ENCODE measurements around the gene HES1.

HES1 gene

GRCh38 chr3:194136519-194137007, 615 bp downstream of the HES1 start:
- TF ChIP-seq LEF1 (IDR thresholded peaks at IDR 0.05; ENCODE audit: borderline replicate concordance) (no peak), TARDBP (IDR thresholded peaks at IDR 0.05) (no peak), PKNOX1 (IDR thresholded peaks at IDR 0.05) (no peak), FOXA1 (IDR thresholded peaks at IDR 0.05) (no peak), ELF4 (IDR thresholded peaks at IDR 0.05) (no peak), SUZ12 (IDR thresholded peaks at IDR 0.05) (no peak), FOXK2 (IDR thresholded peaks at IDR 0.05) (no peak), ZNF384 (IDR thresholded peaks at IDR 0.05) (no peak), NFRKB (IDR thresholded peaks at IDR 0.05) (no peak), BHLHE40 (IDR thresholded peaks at IDR 0.05; ENCODE audit: borderline replicate concordance) (no peak), L3MBTL2 (conservative IDR thresholded peaks at IDR 0.05) (no peak)
- POLR2A ChIA-PET: interaction anchor here (0.7 to 5.1 kb wide), 25 partner anchors 12 to 356 kb away, joined by 3 to 43 read pairs (median 4); no protein-coding TSS in a partner anchor

GRCh38 chr3:194137008-194137505, 1.1 kb downstream of the HES1 start:
- ChIA-PET CTCF (interaction anchor here (1.1 to 1.5 kb wide), 2 partner anchors 117 to 356 kb away, joined by 3 to 5 read pairs; no protein-coding TSS in a partner anchor), POLR2A (interaction anchor here (0.7 to 5.1 kb wide), 21 partner anchors 13 to 356 kb away, joined by 3 to 43 read pairs (median 4); no protein-coding TSS in a partner anchor)
- peak; percentile 81 for TF ChIP-seq L3MBTL2 (conservative IDR thresholded peaks at IDR 0.05)
- no peak for TF ChIP-seq SUZ12 (IDR thresholded peaks at IDR 0.05)
- DNase-seq (ENCODE audit: extremely low spot score): no peak

More at GRCh38 chr3:194136519-194137007, 615 bp downstream of the HES1 start:
- no peak for DNase-seq (ENCODE audit: extremely low spot score)
- CTCF ChIA-PET: interaction anchor here (0.6 to 1.5 kb wide), 5 partner anchors 118 to 529 kb away, joined by 3 to 5 read pairs (median 3); no protein-coding TSS in a partner anchor

- ChIA-PET POLR2A (interaction anchor here (0.7 to 5.1 kb wide), 16 partner anchors 20 to 357 kb away, joined by 3 to 43 read pairs (median 6); no protein-coding TSS in a partner anchor), CTCF (interaction anchor here (1.0 to 3.9 kb wide), 5 partner anchors 116 to 357 kb away, joined by 3 to 25 read pairs (median 6); no protein-coding TSS in a partner anchor)
- DNase-seq (ENCODE audit: extremely low spot score): no peak
- no peak for TF ChIP-seq FOXA1 (IDR thresholded peaks at IDR 0.05)
- no peak for TF ChIP-seq ELF4 (IDR thresholded peaks at IDR 0.05)
- TF ChIP-seq SUZ12 (IDR thresholded peaks at IDR 0.05): no peak
- TF ChIP-seq ARNT (IDR thresholded peaks at IDR 0.05): no peak
- peak; percentile 55; the same call in 1 of the 2 replicates for TF ChIP-seq FOXM1 (IDR thresholded peaks at IDR 0.05; ENCODE audit: borderline replicate concordance)
- TF ChIP-seq NFRKB (IDR thresholded peaks at IDR 0.05): no peak
Observed at GRCh38 chr3:194137506-194138474, 1.8 kb downstream of the HES1 start.

GRCh38 chr3:194138732-194139070, 2.8 kb downstream of the HES1 start:
- CTCF ChIA-PET: interaction anchor here (0.6 to 3.9 kb wide), 4 partner anchors 123 to 358 kb away, joined by 3 to 25 read pairs (median 8); no protein-coding TSS in a partner anchor
- TF ChIP-seq L3MBTL2 (conservative IDR thresholded peaks at IDR 0.05) (no peak), TARDBP (IDR thresholded peaks at IDR 0.05) (no peak), ELF4 (IDR thresholded peaks at IDR 0.05) (no peak), SUZ12 (IDR thresholded peaks at IDR 0.05) (no peak), FOXA1 (IDR thresholded peaks at IDR 0.05) (no peak), SP1 (IDR thresholded peaks at IDR 0.05) (no peak)
- no peak for DNase-seq (ENCODE audit: extremely low spot score)
- POLR2A ChIA-PET: interaction anchor here (0.7 to 5.1 kb wide), 19 partner anchors 9 to 364 kb away, joined by 3 to 41 read pairs (median 4); no protein-coding TSS in a partner anchor

GRCh38 chr3:194139071-194139813, 3.3 kb downstream of the HES1 start:
- ChIA-PET POLR2A (interaction anchor here (0.7 to 5.1 kb wide), 20 partner anchors 9 to 365 kb away, joined by 3 to 41 read pairs (median 4); no protein-coding TSS in a partner anchor), CTCF (interaction anchor here (1.4 to 3.9 kb wide), 2 partner anchors 136 to 177 kb away, joined by 6 to 25 read pairs; no protein-coding TSS in a partner anchor)
- TF ChIP-seq FOXK2 (IDR thresholded peaks at IDR 0.05) (no peak), ZNF384 (IDR thresholded peaks at IDR 0.05) (no peak)
- DNase-seq (ENCODE audit: extremely low spot score): no peak

- TF ChIP-seq SUZ12 (IDR thresholded peaks at IDR 0.05): no peak
- TF ChIP-seq ARNT (IDR thresholded peaks at IDR 0.05): no peak
- TF ChIP-seq NFRKB (IDR thresholded peaks at IDR 0.05): no peak
- TF ChIP-seq TARDBP (IDR thresholded peaks at IDR 0.05): no peak
- TF ChIP-seq SP1 (IDR thresholded peaks at IDR 0.05): no peak
- TF ChIP-seq CTBP1 (IDR thresholded peaks at IDR 0.05; ENCODE audit: borderline replicate concordance): no peak
- no peak for TF ChIP-seq FOXM1 (IDR thresholded peaks at IDR 0.05; ENCODE audit: borderline replicate concordance)
- TF ChIP-seq L3MBTL2 (conservative IDR thresholded peaks at IDR 0.05): no peak
- TF ChIP-seq LEF1 (IDR thresholded peaks at IDR 0.05; ENCODE audit: borderline replicate concordance): no peak
- TF ChIP-seq ZNF384 (IDR thresholded peaks at IDR 0.05): no peak
- no peak for TF ChIP-seq HDGF (IDR thresholded peaks at IDR 0.05; ENCODE audit: borderline replicate concordance)
- DNase-seq (ENCODE audit: extremely low spot score): no peak
- ChIA-PET CTCF (interaction anchor here (3.9 kb wide), 1 partner anchor 176 kb away, joined by 25 read pairs; no protein-coding TSS in a partner anchor), POLR2A (interaction anchor here (1.0 to 5.1 kb wide), 18 partner anchors 10 to 359 kb away, joined by 3 to 41 read pairs (median 4); no protein-coding TSS in a partner anchor)
Observed at GRCh38 chr3:194139814-194140391, 4.0 kb downstream of the HES1 start.

All from HEK293T (cell line).